HG03139 (cell line): ENCODE data around the gene TTC34.

ENCODE experiments used
- ATAC-seq: cut with Tn5 transposase; IDR thresholded peaks from one replicate; pipeline ENCODE4 v1.9.1; 2021; ENCODE audit not compliant: unreplicated experiment

Gene TTC34

DNA sequence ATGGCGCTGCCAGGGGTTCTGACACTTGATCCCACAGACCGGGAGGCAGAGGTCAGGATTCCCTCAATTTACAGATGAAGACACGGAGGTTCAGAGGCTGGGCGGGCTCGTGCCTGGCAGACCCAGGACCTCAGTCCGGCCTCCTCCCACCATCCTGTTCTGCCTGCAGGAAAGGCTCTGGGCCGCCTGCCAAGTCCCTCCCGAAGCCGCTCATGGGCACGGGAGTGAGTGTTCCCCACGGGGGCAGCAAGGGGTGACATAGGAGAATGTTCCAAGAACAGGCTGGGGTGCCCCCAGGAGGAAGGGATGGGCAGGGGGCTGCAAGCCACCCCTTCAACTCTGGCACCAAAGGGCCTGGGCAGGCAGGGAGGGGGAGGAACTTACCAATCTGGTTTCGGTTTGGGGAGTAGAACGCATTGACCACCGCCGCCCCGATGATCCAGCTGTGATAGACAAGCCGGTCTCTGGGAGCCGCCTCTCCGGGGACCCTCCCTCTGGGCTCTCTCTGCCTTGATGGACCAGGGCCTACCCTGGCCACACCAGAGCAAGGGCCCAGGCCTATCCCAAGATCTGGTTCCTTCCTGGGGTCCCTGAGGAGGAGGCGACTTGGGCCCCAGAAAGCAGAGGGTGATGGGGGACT is 207.4 kb downstream of the TTC34 start:
- ATAC-seq: no peak

DNA sequence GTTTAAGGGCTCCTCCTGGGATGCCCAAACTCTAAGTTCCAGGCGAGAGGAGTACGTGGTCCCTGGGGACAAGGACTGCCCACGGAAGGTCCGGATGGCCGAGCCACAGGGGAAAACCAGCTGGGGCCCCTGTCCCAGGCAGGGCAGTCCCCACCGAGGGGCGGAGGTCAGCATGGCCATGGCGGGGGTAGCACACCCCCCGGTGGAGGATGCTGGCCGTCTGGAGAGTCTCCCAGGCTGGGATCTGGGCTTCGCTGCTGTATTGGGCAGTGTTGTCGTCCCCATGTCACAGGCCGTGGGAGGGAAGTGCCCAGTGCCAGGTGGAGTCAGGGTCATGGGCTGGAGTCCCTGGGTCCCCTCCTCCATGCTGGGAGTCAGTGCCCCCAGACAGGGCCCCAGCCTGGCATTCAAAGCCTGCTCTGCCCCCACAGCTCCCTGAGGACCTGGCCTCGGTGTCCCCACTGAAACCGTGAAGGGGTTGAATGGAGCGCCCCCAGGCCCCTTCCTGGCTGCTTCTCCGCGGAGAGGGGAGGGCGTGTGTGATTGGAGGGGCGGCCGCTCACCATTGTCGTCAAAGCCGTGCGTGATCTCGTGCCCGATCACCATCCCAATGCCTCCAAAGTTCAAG is 208.1 kb downstream of the TTC34 start:
- no peak for ATAC-seq

DNA sequence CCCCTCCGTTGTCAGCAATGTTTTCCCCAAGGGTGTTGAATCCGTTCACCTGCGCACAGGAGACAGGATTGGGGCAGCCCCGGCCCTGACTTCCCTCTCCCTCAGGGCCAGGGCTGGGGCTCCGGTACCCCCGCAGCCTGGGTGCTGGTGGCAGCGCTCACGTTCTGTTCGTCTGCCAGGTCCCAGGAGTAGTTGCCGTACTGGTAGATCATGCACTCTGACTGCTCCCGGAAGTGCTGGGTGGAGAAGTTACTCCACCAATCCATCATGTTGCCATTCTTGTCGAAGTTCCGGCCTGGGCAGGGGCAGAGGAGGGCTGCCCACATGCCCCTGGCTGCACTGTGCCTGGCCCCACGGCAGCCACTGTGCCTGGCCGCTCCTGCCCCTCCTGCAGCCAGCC is 208.8 kb downstream of the TTC34 start:
- no peak for ATAC-seq

DNA sequence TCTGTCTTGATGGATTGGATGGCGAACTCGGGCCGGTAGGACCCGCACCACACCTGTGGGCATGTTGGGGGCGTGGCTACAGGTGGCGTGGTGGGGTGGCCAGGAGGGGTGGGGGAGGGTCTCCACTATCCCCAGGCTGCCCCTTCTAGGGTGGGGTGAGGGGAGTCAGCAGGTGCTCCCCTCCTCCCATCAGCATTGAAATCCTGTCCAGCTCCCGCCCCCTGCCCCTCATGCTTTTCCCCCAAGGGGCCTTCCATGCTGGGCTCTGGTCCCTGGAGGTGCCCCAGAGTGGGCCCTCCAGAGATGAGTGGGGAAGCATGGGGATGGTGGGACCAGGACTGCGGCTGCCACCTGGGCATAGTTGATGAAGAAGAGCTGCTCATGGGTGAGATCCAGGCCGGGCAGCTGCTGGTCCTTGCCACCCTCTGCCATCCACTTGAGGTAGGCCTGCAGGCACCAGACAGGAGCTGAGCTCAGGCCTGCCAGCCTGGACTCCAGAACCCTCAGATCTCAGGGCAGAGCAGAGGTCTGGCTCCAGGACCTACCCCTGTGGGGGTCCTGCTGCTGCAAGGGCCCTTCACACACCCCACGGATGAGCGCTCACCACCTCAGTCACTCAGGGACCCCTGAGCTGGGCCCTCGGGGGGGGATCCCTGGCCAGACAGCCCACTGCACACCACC is 209.8 kb downstream of the TTC34 start:
- no peak for ATAC-seq

DNA sequence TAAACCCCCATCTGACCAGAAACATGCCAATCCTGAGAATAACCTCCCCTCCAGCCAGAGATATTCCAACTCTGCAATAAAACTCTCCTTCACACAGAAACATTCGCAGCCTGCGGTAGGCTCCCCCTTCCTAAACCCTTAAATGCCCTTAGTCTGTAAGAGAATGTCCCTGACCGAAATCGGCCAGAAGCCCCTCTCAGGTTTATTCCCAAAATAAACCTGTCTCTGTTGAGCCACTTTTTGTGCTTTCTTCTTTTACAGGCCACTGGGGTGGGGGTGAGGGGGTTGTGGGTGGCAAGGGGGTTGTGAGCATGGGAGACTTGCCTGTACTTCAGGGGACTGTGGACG is 210.3 kb downstream of the TTC34 start:
- no peak for ATAC-seq

DNA sequence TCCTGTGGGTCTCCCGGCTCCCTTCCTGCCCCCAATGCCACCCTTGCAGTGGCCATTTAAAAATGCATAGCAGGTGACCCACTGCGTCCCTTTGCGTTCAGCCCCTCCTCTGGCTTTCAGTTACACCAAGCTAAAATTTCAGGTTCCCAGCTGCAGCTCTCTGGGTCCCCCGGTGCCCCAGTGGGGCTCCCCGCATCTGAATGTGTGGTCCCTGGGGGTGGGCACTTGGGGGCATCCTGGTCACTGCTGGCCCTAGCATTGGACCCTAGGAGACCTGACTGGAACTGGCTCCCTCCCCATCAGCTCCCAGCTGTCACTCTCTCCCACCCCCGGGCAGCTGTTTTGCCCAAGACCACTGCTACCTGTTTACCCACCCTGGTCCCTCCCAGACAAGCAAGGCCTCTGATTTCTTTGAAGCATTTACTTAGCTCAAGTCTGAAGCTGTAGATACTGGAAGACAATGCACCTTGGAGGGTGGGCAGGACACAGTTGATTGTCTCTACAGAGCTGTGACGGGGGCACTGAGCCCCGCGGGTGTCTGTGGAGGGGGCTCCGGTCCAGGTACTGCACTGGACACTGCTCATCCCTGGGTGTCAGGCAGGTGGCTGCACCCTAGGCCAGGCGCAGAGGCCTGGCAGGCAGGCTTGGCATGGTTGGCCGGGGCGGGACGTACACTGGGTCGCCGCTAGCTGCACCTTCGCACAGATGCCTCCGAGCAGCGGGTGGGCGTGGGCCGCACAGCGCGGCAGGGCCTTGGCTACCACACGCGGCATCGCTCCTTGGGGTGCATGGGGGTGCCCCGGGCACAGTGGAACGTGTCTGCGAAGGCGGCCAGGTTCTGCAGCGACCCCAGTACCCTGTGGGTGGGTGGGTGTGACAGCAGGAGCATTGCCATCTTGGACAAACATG is 211.0 kb downstream of the TTC34 start:
- ATAC-seq: no peak

DNA sequence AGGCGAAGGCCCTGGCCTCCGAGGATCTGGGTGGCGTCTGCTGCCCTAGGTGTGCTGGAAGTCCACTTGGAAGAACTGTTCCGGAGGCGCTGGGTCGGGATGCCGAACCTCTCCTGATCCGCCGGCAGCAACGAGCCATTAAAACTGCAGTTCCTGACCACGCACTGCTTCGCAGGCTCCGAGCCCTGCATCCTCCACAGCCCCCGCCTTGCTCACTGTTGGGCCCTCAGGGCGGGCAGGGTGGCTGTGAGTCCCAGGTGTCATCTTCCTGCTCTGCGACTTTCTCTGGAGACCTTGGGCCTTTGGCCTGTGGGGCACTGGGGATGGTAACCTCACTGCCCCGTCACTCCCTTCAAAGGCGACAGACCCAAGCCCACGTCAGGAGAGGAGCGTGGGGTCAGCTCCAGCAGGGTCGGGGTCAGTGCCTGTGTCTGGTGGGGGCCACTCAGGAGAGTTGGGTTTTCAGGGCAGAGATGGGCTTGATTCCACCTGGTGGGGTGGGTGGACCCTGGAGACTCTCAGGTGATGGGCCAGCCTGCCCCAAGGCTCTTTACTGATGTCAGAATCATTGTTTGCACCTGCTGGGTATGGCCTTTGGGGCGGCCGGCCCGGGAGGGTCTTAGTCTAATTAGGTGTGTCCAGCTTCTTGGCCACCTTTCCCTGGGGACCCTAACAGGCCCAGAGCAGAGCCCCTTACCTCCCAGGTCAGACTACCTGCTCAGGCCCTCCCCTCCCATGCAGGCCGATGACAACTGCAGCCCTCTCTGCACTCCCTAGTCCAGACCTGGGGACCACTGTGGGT is 211.9 kb downstream of the TTC34 start:
- no peak for ATAC-seq

DNA sequence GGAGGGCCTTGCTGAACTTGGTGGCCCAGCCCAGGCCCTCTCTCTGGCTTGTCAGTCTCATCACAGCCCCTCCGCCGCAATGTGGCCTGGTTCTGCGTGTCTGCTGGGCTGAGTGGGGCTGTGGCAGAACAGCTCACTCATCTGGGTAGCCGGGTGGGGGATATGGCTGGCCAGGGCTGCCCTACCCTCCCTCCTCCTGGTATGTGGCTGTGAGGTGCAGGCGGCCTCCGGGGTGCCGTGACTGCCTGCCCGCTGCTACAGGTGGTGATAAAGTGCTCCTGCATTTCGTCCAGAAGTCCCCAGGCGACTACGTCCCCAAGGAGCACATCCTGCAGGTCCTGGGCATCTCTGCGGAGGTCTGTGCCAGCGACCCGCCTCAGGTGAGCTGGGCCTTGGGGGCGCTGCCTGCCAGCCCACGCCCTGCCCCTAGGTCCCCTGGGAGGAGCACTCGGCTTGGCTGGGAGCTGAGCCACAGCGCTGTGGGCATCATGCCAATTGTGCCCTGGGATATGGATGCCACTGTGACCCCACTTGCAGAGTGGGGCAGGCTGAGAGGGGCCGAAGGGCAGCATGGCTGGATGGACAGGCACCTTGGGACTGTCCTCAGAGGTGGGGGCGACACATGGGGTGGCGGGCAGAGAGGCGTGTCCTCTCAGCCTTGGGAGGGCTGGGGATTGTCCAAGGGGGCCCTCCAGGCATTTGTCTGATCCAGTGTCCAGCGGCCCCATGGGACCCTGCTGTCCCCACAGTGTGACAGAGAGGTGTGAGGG is 212.6 kb downstream of the TTC34 start:
- no peak for ATAC-seq

DNA sequence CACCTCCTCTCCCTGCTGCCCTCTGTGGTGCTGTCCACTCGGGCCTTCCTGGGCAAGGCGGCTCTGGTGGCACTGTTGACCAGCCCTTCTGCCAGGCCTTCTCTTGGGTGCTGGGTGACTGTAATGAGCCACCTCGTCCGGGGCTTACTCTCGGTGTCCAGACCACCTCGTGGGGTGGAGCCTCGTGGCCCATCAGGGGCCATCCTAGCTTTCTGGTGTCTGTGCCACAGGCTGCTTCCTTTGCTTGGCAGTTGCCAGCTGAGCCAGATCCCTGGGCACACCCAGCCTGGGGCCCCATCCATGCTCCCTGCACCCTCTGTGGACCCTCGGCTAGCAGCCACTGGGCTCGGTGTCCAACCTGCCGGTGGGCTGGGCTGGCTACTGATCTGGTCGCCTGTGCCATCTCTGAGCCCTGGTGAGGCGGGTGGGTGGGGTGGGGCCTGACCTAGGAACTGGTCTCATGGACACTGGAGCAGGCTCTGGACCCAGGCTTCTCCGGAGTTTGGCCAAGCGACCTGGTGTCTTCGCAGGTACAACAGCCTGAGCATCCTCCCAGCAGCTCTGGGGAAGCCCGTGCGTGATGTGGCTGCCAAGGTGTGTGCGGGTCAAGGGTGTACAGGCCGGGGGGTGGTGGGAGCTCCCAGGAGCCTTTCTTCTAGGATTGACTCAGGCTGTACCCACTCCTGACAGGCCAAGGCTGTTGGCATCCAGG is 213.5 kb downstream of the TTC34 start:
- ATAC-seq: no peak

DNA sequence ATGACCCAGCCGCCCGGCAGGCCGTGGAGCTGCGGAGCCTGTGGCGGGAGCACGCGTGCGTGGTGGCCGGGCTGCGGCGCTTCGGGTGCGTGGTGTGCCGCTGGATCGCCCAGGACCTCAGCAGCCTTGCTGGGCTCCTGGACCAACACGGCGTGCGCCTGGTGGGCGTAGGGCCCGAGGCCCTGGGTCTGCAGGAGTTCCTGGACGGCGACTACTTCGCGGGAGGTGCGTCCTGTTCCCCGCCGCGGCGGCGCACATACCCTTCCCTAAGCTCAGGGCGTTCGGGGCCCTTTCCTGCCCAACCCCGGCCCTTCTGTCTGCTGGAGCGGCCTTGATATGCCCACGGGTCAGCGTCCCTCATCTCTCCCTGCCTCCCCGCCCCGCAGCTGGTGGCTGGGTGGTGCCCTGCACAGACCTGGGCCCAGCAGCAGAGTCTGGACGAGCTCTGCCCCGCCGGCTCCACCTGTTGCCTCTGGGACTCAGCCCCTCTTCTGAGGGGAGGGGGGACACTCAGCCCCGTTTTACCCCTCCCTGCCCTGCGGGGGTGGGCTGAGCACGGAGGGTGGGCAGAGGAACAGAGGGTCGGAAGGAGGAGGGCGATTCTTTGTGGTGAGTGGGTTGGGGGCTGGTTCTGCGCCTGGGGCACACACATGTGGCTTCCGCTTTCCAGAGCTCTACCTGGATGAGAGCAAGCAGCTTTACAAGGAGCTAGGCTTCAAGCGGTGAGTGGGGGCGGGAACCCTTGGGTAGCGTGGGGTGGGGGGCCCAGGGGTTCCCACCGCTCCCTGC is 214.2 kb downstream of the TTC34 start:
- no peak for ATAC-seq

DNA sequence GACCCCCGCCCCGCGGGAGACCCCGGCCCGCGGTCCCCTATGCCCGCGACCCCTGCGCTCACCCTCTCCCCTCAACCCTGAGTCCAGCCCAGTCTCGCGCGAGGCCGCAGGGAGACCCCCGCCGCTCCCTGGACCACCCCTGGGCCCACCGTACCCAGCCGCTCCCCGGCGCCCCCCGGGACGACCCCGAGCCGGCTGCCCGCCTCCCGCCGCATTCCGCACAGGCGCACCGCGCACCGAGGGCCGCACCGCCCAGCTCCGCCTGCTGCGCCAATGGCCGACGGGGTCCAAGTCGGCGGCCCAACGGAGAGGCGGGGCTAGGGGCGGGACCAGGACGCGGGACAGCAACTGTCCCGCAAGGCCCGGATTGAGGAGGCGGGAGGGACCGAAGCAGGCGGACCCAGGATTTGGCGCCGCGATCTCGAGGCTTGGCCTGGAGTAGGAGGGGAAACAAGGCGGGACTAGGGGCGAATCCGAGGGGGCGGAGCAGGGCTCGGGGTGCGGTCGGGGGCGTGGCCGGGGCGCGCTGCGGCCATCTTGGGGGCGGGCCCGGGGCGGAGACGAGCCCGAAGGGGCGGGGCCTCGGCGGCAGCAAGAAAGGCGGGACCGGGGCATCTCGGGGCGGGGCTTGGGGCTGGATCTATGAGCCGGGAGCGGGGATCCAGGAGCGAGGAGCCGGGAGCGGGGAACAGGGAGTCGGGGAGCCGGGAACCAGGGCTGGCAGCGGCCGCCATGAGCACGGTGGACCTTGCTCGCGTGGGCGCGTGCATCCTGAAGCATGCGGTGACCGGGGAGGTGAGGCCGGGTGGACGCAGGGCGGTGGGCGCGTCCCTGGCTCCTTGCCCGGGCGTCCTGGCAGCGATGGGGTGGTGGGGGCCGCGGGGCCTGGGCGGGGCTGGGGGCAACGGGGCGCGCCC is 215.1 kb downstream of the TTC34 start, which contains the start of gene PRXL2B:
Gene PRXL2B (plus strand): TSS at position 624 of the 917 bp plus-strand sequence. CDS start 109 bp downstream, at position 733.
- ATAC-seq: peak; percentile 59
